Activated naive CD8-positive, alpha-beta T cell treated with anti-CD3 and anti-CD28 coated beads, Interleukin-2, amount 10 ng/mL, durations not matched to agents 7 days and 5 days (primary cell): Measurements from ENCODE around the gene CDC42BPB. TPM values are rescaled to one million over a fixed set of nuclear protein-coding genes. Genes with fewer than 3 reads are reported as not detected.

Experiments
- ATAC-seq: fragments of 150-1000 bp; cut with Tn5 transposase; one replicate; pipeline ENCODE4 v1.10.0; 2021; ENCODE audit warnings: low read depth, moderate library complexity
- POLR2A ChIA-PET: fragments of 350-600 bp; sonication (Branson Sonifier 250); formaldehyde crosslinking; loops from one replicate; lab custom pipeline; 2021; ENCODE audit warnings: antibody characterized with exemption; lab: Charles Lee
- DNase-seq: peaks from one replicate; pipeline ENCODE4 v3.0.0; 2021
- H3K27ac Mint-ChIP-seq: one replicate; pipeline ENCODE4 v1.8.0; 2022; ENCODE audit warnings: mild to moderate bottlenecking, mixed read lengths
- H3K27me3 Mint-ChIP-seq: one replicate; pipeline ENCODE4 v1.8.0; 2022; ENCODE audit warnings: mild to moderate bottlenecking, moderate library complexity, mixed read lengths
- H3K36me3 Mint-ChIP-seq: one replicate; pipeline ENCODE4 v1.8.0; 2021; ENCODE audit warnings: mild to moderate bottlenecking, mixed read lengths
- H3K4me1 Mint-ChIP-seq: one replicate; pipeline ENCODE4 v1.8.0; 2021; ENCODE audit warnings: mixed read lengths
- H3K4me3 Mint-ChIP-seq: one replicate; pipeline ENCODE4 v1.8.0; 2022; ENCODE audit warnings: mild to moderate bottlenecking, moderate library complexity, mixed read lengths
- H3K9me3 Mint-ChIP-seq: one replicate; pipeline ENCODE4 v1.8.0; 2021; ENCODE audit warnings: mixed read lengths
- total RNA-seq, 2 experiments: library from RNA; stranded (reverse); gene quantifications; one replicate each; pipeline ENCODE4 v1.2.3, GENCODE V29; 2021

The CDC42BPB gene
- total RNA-seq, result 1 to 10 TPM; 1.1 TPM

GRCh38 chr14:103057372-103058163, at the start of gene CDC42BPB:
CDC42BPB (minus strand) TSS chr14:103057549; CDS start chr14:103057173, 376 bp downstream.
- DNase-seq, result peak; percentile 70
- peaks cover 53% of the 10 kb centered on the region for H3K27me3 Mint-ChIP-seq
- ATAC-seq, result peak; percentile 81
- POLR2A ChIA-PET, result interaction anchor here (0.6 kb wide), 1 partner anchor 20 kb away, joined by 3 read pairs; no protein-coding TSS in a partner anchor
- H3K36me3 Mint-ChIP-seq, result no peaks in the 10 kb centered on the region
- H3K4me1 Mint-ChIP-seq, result peaks cover 3% of the 10 kb centered on the region
- H3K27ac Mint-ChIP-seq, result no peak within 1 kb of the TSS
- H3K4me3 Mint-ChIP-seq, result peak within 1 kb of the TSS; percentile 76
- H3K9me3 Mint-ChIP-seq, result no peaks in the 10 kb centered on the region

- Mint-ChIP-seq H3K27ac (no peak overlapping the region), H3K4me3 (no peak overlapping the region), H3K27me3 (peaks cover 37% of the 10 kb centered on the region), H3K36me3 (no peaks in the 10 kb centered on the region), H3K9me3 (no peaks in the 10 kb centered on the region), H3K4me1 (peaks cover 2% of the 10 kb centered on the region)
- ATAC-seq (no peak), DNase-seq (no peak)
- POLR2A ChIA-PET, result no interaction called here
These were observed 48.3 kb upstream of the CDC42BPB start for GRCh38 chr14:103105580-103106150.

- ATAC-seq (peak; percentile 84), DNase-seq (peak; percentile 85)
- no peak overlapping the region for H3K27ac Mint-ChIP-seq
- H3K36me3 Mint-ChIP-seq, result no peaks in the 10 kb centered on the region
- peaks cover 37% of the 10 kb centered on the region for H3K27me3 Mint-ChIP-seq
- POLR2A ChIA-PET, result interaction anchor here (0.5 kb wide), 1 partner anchor 191 kb away, joined by 3 read pairs; no protein-coding TSS in a partner anchor
- peaks cover 2% of the 10 kb centered on the region for H3K4me1 Mint-ChIP-seq
- no peak overlapping the region for H3K4me3 Mint-ChIP-seq
- no peaks in the 10 kb centered on the region for H3K9me3 Mint-ChIP-seq
These were observed 47.5 kb upstream of the CDC42BPB start for GRCh38 chr14:103104654-103105452.

GRCh38 chr14:103104389-103104653, 47.0 kb upstream of the CDC42BPB start:
- Mint-ChIP-seq H3K36me3 (no peaks in the 10 kb centered on the region), H3K27ac (no peak overlapping the region)

GRCh38 chr14:103103461-103104388, 46.4 kb upstream of the CDC42BPB start:
- H3K4me1 Mint-ChIP-seq, result peaks cover 2% of the 10 kb centered on the region
- H3K4me3 Mint-ChIP-seq, result no peak overlapping the region
- POLR2A ChIA-PET, result no interaction called here
- ATAC-seq (no peak), DNase-seq (no peak)
- H3K36me3 Mint-ChIP-seq, result no peaks in the 10 kb centered on the region
- no peaks in the 10 kb centered on the region for H3K9me3 Mint-ChIP-seq
- H3K27ac Mint-ChIP-seq, result no peak overlapping the region
- H3K27me3 Mint-ChIP-seq, result peaks cover 37% of the 10 kb centered on the region

More at GRCh38 chr14:103104389-103104653, 47.0 kb upstream of the CDC42BPB start:
- Mint-ChIP-seq H3K27me3 (peaks cover 37% of the 10 kb centered on the region), H3K4me1 (peaks cover 2% of the 10 kb centered on the region), H3K9me3 (no peaks in the 10 kb centered on the region), H3K4me3 (no peak overlapping the region)
- DNase-seq, result no peak
- POLR2A ChIA-PET, result interaction anchor here (0.5 kb wide), 1 partner anchor 191 kb away, joined by 3 read pairs; no protein-coding TSS in a partner anchor
- ATAC-seq, result no peak

GRCh38 chr14:103102689-103103260, 45.4 kb upstream of the CDC42BPB start:
- Mint-ChIP-seq H3K36me3 (no peaks in the 10 kb centered on the region), H3K4me1 (peaks cover 2% of the 10 kb centered on the region), H3K27ac (no peak overlapping the region), H3K9me3 (no peaks in the 10 kb centered on the region), H3K27me3 (peaks cover 37% of the 10 kb centered on the region), H3K4me3 (no peak overlapping the region)
- ATAC-seq, result no peak
- DNase-seq, result no peak
- POLR2A ChIA-PET, result no interaction called here

- H3K4me3 Mint-ChIP-seq, result no peak overlapping the region
- no peaks in the 10 kb centered on the region for H3K36me3 Mint-ChIP-seq
- DNase-seq, result no peak
- no peaks in the 10 kb centered on the region for H3K9me3 Mint-ChIP-seq
- H3K27ac Mint-ChIP-seq, result no peak overlapping the region
- H3K27me3 Mint-ChIP-seq, result peaks cover 37% of the 10 kb centered on the region
- POLR2A ChIA-PET, result no interaction called here
- H3K4me1 Mint-ChIP-seq, result peaks cover 2% of the 10 kb centered on the region
- ATAC-seq, result no peak
These were observed 44.8 kb upstream of the CDC42BPB start for GRCh38 chr14:103101963-103102688.

- no peak overlapping the region for H3K27ac Mint-ChIP-seq
- POLR2A ChIA-PET, result no interaction called here
These were observed 44.1 kb upstream of the CDC42BPB start for GRCh38 chr14:103101257-103101962.

GRCh38 chr14:103100281-103101121, 43.2 kb upstream of the CDC42BPB start:
- no peak overlapping the region for H3K27ac Mint-ChIP-seq
- H3K36me3 Mint-ChIP-seq, result no peaks in the 10 kb centered on the region
- DNase-seq (no peak), ATAC-seq (no peak)
- H3K9me3 Mint-ChIP-seq, result no peaks in the 10 kb centered on the region
- POLR2A ChIA-PET, result no interaction called here
- H3K27me3 Mint-ChIP-seq, result peaks cover 36% of the 10 kb centered on the region
- H3K4me1 Mint-ChIP-seq, result peaks cover 2% of the 10 kb centered on the region
- no peak overlapping the region for H3K4me3 Mint-ChIP-seq

More at GRCh38 chr14:103101257-103101962, 44.1 kb upstream of the CDC42BPB start:
- peaks cover 40% of the 10 kb centered on the region for H3K27me3 Mint-ChIP-seq
- H3K4me3 Mint-ChIP-seq, result no peak overlapping the region
- peaks cover 2% of the 10 kb centered on the region for H3K4me1 Mint-ChIP-seq
- DNase-seq, result no peak
- ATAC-seq, result no peak
- H3K36me3 Mint-ChIP-seq, result no peaks in the 10 kb centered on the region
- H3K9me3 Mint-ChIP-seq, result no peaks in the 10 kb centered on the region

GRCh38 chr14:103099733-103100280, 42.5 kb upstream of the CDC42BPB start:
- Mint-ChIP-seq H3K27ac (no peak overlapping the region), H3K4me1 (no peaks in the 10 kb centered on the region), H3K9me3 (no peaks in the 10 kb centered on the region), H3K4me3 (no peak overlapping the region), H3K27me3 (peaks cover 29% of the 10 kb centered on the region), H3K36me3 (no peaks in the 10 kb centered on the region)
- ATAC-seq (no peak), DNase-seq (no peak)
- POLR2A ChIA-PET, result no interaction called here
